NCI-H82 (cell line): ENCODE data around the gene PLEKHM2.
"Not testable (repeated sequence)": the region's sequence is repeated elsewhere in the genome, so short reads cannot be mapped to it uniquely, and the experiment has no call there.

ENCODE experiments used
- DNase-seq: peaks from one replicate; lab custom pipeline; 2025; lab: John Stamatoyannopoulos, UW

Gene PLEKHM2

GRCh38 chr1:15676688-15677661 is 7.1 kb upstream of the PLEKHM2 start:
- DNase-seq, result no peak

GRCh38 chr1:15678578-15678977 is 5.5 kb upstream of the PLEKHM2 start:
- DNase-seq, result no peak

- no peak for DNase-seq
These were observed 4.0 kb upstream of the PLEKHM2 start for GRCh38 chr1:15680131-15680530.

GRCh38 chr1:15680561-15681348 is 3.4 kb upstream of the PLEKHM2 start:
- DNase-seq, result no peak

GRCh38 chr1:15681349-15682292 is 2.5 kb upstream of the PLEKHM2 start:
- DNase-seq, result no peak

GRCh38 chr1:15682936-15683341 is 1.2 kb upstream of the PLEKHM2 start:
- DNase-seq, result no peak

- no peak for DNase-seq
These were observed 628 bp upstream of the PLEKHM2 start for GRCh38 chr1:15683345-15684039.

- peak; percentile 53 for DNase-seq
These were observed 560 bp downstream of the PLEKHM2 start for GRCh38 chr1:15684468-15685291.

GRCh38 chr1:15685820-15686219 is 1.7 kb downstream of the PLEKHM2 start:
- DNase-seq, result no peak

- no peak for DNase-seq
These were observed 3.3 kb downstream of the PLEKHM2 start for GRCh38 chr1:15687446-15687845.

- no peak for DNase-seq
These were observed 6.2 kb downstream of the PLEKHM2 start for GRCh38 chr1:15690317-15690716.

- peak; percentile 46 for DNase-seq
These were observed 7.4 kb downstream of the PLEKHM2 start for GRCh38 chr1:15691434-15692032.

GRCh38 chr1:15692121-15692682 is 8.1 kb downstream of the PLEKHM2 start:
- DNase-seq, result no peak

GRCh38 chr1:15693371-15693770 is 9.3 kb downstream of the PLEKHM2 start:
- peak; percentile 64 for DNase-seq

- no peak for DNase-seq
These were observed 12.9 kb downstream of the PLEKHM2 start for GRCh38 chr1:15696956-15697521.

GRCh38 chr1:15698201-15698600 is 14.1 kb downstream of the PLEKHM2 start:
- no peak for DNase-seq

- not testable (repeated sequence) for DNase-seq
These were observed 15.2 kb downstream of the PLEKHM2 start for GRCh38 chr1:15699321-15699720.

GRCh38 chr1:15700508-15700907 is 16.4 kb downstream of the PLEKHM2 start:
- DNase-seq, result no peak

- DNase-seq, result no peak
These were observed 17.7 kb downstream of the PLEKHM2 start for GRCh38 chr1:15701784-15702183.
